Dermis blood vessel endothelial cell (primary cell): ENCODE data around the gene SPTSSA. TPM values are rescaled to one million over a fixed set of nuclear protein-coding genes. Genes with fewer than 3 reads are reported as not detected.
"Not testable (repeated sequence)": the region's sequence is repeated elsewhere in the genome, so short reads cannot be mapped to it uniquely, and the experiment has no call there.

Experiments
- DNase-seq: peaks from one replicate; pipeline ENCODE4 v3.0.0; 2010
- total RNA-seq: library from RNA; depleted of rRNA; stranded (reverse); fragments of >200 nt; gene quantifications from 2 replicates; pipeline ENCODE4 v1.2.3, GENCODE V29; 2014

The SPTSSA gene
- total RNA-seq, 1 donor from 2014 or later, result 16.8 TPM

DNA sequence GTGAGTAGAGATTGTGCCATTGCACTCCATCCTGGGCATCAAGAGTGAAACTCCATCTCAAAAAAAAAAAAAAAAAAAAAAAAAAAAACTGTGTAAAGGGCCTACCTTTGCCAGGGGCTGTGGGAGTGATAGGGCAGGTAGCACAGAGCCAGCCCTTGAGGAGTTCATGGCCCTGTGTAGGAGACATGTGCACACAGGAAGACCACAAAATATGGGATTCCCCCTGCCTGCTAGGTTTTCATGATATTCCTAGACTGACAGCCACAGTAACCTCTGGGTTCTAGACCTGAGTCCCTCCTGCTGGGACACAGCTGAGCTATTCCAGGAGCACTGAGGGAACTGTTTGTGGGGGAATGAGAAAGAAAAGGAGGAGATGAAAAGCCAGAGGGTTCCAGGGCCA lies 8.3 kb upstream of the SPTSSA start:
- DNase-seq, result no peak

DNA sequence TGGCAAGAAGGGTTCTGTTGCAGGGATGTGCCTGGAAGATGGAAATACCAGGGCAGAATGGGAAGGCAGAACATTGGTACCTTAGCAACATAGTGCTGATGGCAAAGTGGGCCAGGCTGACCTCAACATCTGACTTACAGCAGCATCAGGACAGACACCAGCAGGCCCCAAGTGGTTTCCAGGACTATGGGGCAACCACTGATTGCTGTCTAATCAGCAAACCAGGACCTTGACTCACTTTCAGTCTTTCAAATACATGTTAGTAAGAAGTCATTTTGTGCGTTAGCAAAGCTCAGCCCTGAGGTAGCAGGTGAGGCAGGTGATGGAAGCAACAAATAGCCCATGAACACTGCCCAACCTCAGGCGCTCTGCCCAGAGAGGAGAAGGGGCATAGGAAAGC lies 4.7 kb upstream of the SPTSSA start:
- no peak for DNase-seq

DNA sequence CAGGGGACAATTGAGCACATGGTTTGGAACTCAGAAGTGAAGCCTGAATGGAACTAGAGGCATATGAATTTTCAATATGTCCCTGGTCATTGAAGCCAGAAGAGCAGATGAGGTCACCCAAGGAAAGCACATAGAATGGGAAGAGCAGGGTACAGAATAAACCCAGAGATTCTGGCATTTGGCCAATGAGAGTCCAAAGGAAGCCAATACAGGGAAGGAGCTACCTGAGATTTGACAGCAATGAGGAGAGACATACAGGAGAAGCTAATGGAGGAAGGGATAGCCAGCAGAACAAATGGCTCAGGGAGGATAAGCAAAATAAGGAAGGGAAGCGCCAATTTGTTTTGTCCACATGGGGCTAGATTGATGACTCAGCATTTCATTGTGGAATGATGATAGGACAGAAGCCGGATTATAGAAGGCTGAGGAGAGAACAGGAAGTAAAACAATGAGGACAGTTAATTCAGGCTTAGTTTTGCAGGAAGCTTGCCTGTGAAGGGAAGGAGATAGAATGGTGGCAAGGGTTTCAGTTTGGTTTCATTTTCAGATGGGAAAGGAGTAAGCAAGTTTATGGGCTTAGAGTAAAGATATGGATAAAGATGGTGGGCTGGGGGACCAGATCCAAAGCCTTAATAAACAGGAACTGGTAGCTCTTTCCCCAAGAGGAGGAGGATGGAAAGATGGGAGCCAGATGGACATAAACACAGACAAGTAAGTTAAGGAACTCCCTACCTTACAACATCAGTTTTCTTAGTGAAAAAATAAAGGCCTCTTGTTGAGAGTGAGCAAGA lies 3.2 kb upstream of the SPTSSA start:
- DNase-seq, result peak; percentile 64

DNA sequence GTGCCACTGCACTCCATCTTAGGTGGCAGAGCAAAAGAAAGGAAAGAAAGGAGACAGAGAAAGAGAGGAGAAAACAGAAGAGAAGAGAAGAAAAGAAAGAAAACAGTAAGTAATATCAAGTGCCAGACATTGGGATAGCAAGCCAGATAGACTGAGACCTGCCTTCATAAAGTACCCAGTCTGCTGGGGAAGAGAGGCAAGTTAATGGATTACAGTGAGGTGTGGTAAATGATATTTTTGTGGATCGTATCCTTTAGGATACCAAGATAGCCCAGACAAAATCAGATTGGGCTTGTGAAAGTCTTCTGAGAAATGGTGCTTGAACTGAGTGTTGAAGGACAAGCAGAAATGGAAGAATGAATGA lies 1.5 kb upstream of the SPTSSA start:
- DNase-seq, result no peak

DNA sequence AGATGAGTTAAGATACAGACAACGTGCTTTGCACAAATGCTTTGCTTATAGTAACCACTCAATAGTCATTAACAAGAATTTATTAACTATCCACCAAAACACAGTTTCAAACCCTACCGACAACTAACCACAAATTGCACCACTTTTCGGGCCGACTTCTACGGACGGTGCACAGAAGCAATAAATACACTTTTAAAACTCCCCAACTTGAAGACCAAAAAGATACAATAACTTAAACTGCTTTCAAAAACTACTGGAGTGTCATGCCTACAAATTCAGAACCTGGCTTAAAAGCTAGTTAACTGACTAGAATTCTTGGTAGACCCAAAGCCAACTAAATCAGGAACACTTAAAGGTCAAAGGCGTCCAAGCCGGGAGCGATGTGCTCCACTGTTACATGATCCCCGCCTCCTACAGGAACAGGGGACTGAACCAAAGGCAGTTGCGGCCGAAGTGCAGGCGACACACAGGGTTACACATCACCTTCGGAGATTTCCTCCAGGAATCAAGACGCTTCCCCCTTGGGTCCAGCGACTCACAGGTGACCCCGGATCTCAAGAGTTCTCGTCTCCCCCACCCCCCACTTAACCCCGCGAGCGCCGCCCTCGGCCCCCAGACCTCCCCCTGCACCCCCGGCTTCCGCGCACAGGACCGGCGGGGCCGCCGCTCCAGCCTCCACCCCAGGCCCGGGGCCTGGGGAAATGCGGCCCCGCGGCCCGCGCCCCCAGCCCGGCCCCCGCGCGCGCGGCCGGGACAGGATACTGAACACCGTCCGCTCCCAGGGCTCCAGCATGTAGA lies 507 bp downstream of the SPTSSA start:
- DNase-seq, result peak; percentile 62

DNA sequence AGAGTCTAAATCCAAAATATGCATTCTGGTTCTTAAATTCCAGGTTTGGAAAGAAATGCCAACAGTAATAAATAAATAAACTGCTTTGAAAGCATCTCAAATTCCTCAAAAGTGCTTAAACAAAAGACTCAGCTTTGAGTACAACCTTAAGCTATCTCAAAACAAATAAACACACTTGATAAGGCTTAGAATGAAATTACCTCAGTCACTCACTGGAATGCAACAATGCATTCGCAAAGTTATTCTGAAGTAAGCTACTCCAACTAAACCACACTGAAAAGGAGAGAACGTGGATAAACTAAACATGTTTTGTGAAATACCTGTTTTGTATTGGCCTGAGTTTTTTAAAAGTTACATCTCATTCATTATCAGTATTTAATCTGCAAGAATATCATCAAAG lies 1.2 kb downstream of the SPTSSA start:
- DNase-seq, result peak; percentile 34

DNA sequence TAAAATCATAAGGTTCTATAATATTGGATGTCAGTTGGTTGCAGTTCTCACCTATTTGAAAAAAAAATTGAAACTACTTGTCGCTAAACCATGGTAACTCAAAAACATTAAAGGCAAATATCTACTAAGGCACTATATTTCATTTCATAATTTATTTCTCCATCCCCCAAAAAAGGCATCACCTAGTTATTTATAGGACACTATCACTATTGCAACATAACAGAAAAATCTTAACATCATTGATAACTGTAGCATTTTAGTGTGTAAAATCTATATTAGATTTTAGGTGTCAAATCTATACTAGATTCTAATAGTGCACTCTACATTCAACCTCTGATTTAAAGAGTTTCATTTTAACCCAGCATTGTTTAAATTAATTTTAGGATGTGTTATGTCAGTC lies 1.7 kb downstream of the SPTSSA start:
- DNase-seq, result no peak

DNA sequence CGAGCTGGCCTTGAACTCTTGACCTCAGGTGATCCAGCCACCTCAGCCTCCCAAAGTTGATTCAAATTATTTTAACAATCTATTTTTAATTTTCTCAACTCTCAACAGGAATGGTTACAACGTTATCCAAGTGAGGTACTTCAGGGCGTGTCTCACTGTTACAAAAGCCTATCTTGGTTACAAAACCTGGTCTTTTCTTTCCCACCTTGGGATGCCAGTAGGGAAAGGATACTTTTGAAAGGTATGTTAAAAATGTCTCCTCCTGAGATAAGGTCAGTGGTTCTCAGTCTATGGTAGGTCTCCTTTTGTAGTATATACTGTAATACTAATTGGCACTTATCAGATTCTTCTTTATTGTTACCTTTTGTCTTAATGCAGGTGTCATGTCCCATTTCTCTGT lies 4.9 kb downstream of the SPTSSA start:
- no peak for DNase-seq

DNA sequence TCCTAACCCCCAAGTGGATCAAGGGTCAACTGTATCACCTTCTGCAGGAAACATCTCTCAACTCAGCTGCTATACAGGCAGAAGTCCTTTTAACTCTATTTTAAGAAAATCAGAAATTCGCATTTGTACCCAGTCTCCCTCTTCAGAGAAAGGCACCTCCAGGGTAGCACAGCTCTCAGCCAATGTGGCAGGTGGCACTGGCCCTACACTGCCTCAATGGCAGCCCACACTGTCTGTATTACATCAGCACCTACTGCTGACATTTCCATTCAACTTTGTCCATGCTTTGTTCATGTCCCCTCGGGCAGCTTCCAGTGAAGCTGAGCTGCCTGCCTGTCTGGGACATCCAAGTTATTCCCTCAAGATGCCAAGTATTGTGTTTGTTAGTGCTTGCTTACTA lies 8.8 kb downstream of the SPTSSA start:
- no peak for DNase-seq

DNA sequence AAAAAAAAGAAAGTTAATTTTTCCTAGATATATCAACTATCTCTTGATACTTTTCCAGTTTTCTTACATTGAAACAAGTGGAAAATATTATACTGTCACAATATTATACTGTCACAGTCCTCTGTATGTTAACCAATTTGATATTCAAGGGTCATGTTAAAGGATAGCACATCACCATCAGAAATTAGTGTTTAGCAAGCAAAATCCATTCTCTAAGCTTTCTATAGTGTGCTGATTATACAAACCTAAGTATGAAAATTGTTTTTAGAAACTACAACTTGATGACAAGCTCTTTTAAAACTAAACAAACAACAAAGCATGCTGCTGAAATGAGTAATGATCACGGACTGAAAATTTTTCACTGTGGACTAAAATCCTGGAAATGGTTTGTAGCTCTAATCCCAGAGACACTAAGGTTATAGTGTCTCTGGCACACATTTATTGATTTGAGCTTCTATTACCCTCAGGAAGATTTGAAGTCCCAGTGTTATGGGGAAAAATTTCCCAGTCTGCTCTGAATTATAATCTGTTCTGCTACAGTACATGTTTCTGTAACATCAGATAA lies 9.7 kb downstream of the SPTSSA start:
- DNase-seq, result no peak

DNA sequence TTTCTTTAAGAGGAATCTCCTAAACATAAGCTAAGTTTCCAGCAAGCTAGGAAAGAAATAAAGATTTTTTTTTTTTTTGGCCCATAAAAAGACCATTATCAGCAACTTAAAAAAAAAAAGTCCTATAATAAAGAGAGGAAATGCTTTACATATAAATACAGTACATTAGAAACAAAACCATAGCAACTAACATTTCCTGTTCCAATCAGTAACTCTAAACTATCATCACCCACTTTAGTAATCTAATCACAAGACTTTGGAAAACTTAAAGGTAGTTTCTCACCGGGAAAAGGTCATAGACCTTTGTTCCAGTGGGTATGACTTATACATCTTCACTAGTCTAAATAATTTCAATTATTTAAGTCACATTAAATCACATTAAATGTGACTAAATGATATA lies 11.1 kb downstream of the SPTSSA start:
- DNase-seq, result peak; percentile 55

DNA sequence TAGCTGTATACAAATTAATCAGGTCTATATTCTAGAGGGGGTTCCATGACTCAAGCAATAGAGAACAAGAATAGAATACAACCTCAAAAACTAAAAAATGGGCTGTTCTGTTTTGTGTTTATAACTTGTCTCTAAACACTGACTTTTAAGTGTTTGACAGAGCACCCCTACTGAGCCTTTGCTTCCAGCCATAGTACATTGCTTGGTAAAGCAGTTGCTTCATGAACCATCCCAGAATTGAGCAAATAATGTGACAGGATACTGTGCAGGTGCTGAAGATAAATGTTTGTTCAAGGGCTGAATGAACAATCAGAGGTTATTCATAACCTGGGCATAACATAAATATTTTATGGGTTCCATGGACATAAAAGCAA lies 11.5 kb downstream of the SPTSSA start:
- peak; percentile 18 for DNase-seq

DNA sequence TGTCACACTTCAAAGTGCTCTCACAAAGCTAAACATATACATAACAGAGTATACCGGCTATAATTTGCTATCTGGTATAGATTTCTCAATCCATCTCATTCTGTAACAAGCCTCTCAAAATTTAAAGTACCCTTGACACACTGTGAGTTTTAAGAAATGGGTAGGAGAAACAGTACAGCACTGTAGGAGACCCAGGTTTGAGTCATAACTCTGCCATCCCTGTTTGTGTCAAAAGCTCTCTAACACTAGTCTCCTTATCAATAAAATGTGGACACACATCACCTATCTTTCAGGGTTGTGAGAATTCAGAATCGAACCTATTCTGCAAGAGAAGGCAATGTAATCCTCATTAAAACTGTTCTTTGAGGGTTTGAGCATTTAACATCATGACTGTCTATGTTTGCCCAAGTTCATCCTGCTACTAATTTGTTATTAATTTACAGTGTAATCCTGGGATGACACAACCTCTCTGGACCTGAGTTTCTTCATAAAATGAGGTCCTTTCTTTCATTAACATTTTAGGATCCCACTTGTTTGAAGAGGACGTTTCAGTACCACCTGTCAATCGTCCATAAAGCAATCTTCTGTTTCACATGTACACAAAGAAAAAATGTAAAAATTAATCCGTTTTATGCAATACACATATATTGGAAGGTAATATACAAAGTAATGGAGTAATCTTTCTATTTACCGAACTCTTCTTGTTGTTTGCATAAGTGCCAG lies 12.1 kb downstream of the SPTSSA start:
- DNase-seq, result no peak

DNA sequence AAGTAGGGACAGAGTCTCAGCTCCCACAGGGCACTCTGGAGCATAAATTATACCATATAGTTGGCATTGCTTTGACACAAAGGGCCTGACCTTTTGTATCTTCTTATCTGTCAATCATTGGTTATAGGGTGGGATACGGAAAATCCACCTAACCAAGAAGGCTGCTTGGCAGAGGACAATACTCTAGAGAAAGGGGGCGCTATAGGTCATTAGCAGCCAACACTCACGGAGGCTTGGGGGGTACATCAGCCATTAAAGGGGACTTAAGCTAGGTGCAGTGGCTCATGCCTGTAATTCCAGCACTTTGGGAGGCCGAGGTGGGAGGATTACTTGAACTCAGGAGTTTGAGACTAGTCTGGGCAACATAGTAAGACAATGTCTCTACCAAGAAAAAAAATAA lies 22.9 kb downstream of the SPTSSA start:
- no peak for DNase-seq

DNA sequence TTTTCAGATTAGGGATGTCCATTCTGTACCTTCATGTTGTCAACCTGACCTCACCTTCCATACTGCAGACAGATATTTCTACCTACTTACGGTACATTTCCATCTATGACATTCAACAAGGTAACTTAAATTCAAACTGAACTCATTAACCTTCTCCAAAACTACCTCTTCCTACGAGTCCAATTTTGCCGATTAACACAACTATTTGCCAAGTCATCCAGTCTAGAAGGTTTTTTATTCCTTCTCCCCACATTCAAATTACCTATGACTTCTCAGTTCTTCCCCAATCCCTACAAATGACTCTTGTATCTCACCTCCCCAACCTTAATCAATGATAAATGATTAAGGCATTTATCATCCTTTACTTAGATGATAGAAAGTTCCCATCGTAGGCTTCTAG lies 23.6 kb downstream of the SPTSSA start:
- DNase-seq, result no peak

DNA sequence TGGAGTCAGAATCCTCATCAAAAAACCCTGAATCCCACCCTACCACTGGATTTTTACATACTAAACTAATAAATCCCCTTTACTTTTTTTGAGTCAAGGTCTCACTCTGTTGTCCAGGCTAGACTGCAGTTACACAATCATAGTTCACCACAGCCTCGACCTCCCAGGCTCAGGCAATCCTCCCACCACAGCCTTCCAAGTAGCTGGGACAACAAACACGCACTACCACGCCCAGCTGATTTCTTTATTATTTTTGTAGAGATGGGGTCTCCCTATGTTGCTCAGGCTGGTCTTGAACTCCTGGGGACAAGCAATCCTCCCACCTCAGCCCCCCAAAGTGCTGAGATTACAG lies 24.3 kb downstream of the SPTSSA start:
- no peak for DNase-seq

DNA sequence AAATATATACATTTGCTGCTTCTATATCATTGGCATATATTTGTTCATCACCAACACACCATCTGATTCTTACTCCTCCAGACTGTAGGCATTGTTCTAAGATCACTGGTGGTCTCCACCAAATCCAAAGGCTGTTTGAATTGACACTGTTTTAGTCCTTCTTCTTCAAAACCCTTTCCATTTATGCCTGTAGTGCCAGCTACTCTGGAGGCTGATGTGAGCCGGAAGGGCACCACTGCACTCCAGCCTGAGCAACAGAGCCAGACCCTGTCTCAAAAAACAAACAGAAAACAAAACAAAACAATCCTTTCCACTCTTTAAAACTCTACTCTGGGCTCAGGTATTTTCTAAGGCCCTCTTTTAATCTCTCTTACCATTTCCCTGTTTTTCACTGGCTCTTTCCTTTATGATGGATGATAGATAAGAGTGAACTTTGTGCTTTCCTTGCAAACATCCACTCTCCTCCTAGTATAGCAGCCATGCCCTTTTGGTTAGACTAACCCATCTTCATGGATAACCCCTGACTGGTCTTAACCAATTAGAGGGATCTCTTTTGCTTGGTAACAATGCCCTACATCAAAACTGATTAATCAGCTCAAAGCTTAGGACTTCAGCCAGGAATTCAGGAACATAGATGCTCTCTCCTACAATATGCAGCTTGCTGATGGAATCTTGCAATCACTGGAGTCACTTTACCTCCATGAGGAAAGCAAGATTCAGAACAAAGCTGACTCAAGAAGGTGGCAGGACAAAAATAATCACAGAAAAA lies 24.9 kb downstream of the SPTSSA start:
- DNase-seq, result no peak

DNA sequence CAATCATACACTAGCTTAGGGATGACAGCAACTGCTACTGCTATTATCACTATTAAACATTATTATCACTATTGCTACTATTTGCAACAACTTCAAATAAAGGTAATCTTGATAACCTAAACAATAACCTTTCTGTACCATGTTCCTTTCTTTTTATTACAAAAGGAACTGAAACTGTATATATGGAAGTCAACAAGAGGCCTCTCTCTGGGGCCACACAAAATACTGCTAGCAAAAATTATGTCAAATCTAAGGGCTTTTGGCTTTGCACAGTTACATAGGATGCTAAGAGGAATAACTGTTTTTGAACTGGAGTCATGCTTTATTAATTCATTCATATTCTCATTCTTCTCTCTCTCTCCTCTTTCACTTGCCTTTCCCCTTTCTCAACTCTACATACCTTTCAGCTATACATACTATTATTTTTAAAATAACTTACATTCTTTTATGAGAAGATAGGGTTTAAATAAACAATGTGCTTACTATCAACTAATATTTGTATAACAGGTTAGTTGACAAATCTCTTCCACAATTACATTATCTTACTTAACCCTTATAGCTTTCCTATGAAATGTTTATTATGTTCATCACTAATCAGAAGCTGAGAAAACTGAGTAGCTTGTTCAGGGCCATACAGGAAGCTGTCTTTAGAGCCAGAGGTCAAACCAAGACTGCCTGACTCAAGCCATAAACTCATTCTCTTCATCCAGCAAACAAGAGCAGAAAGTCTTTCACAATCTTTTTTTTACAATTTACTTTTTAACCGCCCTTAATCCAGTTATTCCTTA lies 25.7 kb downstream of the SPTSSA start:
- DNase-seq, result peak; percentile 10

DNA sequence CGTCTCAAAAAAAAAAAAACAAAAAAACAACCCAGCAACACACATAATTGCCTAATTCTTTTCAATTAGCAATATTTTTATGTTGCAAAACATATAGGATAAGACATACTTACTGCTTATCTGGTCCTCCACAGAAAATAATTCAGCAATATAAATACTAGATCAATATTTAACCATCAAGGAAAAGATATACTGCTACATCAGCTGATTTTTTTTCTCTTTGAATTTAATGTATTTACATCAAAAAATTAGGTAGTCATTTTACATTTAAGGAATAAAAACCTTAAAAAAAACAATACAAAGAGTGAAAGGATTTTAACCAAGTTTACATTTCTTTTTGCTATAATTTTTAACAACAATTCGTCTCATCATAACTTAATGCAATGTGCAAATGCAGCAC lies 28.1 kb downstream of the SPTSSA start:
- DNase-seq, result no peak

DNA sequence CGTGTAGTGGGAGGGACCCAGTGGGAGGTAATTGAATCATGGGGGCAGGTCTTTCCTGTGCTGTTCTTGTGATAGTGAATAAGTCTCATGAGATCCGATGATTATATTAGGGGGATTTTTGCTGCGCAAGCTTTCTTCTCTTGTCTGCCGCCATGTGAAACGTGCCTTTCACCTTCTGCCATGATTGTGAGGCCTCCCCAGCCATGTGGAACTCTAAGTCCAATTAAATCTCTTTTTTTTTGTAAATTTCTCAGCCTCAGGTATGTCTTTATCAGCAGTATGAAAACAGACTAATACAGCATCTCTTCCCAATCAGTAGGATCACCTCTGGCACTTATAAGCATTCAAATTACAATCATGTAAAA lies 34.0 kb downstream of the SPTSSA start:
- not testable (repeated sequence) for DNase-seq

DNA sequence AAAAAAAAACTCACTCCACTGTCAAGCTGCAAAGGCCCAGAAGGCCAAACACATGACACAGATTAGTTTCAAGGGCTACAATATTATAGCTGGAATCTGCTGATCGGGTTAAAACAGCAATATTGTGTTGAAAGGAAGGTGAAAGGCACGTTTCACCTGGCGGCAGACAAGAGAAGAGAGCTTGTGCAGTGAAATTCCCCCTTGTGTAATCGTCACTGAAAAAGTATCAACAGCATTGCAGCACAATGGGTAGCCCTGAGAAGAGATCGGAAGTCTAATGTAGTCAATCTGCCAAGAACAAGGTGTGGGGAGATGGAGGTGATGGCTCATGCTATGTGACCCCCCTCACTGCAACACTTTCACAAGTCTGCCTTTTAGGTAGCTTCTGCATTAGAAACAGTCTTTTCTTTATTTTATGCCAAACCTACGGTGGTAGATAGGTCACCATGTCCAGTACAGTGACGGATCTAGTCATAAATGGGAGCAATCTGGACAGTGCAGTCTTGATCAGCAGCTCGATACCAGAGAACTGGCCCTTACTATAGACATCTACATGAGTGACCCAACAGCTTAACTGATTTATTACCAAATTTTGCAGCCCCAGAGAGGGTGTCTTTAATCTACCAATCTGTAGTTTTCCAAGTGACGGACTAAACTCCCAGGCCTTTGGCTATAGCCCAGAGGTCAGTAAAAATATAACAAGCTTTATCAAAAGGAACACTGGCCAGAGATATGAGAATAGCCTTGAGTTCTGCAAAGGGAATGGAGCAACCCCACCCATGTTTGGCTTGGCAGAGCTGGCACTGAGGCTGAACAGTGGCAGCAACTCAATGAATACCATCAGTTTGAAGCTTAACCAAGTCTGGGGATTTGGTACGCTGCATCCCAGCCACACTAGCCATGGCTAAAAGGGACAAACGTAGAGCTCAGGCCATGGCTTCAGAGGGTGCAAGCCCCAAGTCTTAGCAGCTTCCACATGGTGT lies 35.4 kb downstream of the SPTSSA start:
- no peak for DNase-seq
